ENCODE measurements around the gene THRB. TPM values are rescaled to one million over a fixed set of nuclear protein-coding genes. Genes with fewer than 3 reads are reported as not detected.

Gene THRB
- total RNA-seq, 4 donors from 2014 or later: 9.8 to 52.4 (median 31.3) TPM

DNA sequence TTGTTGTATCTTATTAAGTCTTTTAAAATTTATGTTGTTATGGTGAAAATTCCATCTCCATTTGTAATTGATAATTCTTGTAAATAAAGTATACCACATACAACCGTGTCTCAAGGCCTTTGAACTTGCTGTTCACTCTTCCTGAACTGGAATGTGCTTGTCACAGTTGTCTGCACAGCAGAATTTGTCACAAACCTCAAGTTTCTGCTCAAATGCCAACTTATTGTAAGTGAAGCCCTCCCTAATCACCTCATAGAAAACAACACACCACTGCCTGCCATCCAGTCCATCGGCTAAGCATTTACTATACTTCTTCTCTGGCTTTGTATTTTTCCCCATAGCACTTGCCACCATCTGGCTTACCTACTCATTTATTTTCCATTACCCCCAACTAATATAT, 192.3 kb downstream of the THRB start:
- TF ChIP-seq EP300 (IDR thresholded peaks at IDR 0.05; ENCODE audit: low read depth) (no peak), POLR2A (IDR thresholded peaks at IDR 0.05) (no peak), POLR2AphosphoS5 (IDR thresholded peaks at IDR 0.05) (no peak)
- TF ChIP-seq, protein P1, sequence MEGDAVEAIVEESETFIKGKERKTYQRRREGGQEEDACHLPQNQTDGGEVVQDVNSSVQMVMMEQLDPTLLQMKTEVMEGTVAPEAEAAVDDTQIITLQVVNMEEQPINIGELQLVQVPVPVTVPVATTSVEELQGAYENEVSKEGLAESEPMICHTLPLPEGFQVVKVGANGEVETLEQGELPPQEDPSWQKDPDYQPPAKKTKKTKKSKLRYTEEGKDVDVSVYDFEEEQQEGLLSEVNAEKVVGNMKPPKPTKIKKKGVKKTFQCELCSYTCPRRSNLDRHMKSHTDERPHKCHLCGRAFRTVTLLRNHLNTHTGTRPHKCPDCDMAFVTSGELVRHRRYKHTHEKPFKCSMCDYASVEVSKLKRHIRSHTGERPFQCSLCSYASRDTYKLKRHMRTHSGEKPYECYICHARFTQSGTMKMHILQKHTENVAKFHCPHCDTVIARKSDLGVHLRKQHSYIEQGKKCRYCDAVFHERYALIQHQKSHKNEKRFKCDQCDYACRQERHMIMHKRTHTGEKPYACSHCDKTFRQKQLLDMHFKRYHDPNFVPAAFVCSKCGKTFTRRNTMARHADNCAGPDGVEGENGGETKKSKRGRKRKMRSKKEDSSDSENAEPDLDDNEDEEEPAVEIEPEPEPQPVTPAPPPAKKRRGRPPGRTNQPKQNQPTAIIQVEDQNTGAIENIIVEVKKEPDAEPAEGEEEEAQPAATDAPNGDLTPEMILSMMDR (IDR thresholded peaks at IDR 0.05): no peak
- intact Hi-C loops (cut with DNase I; ENCODE audit: low total_unique reads): no loop called here
- Histone ChIP-seq H3K4me1 (peaks cover 3 to 17% (median 9%) of the 10 kb centered on the region in 4 donors), H3K27me3 (no peaks in the 10 kb centered on the region), H3K4me3 (no peak overlapping the region), H3K36me3 (no peaks in the 10 kb centered on the region), H3K9me3 (no peaks in the 10 kb centered on the region), H3K27ac (no peak overlapping the region)
- DNase-seq: no peak
- in situ Hi-C loops (cut with MboI; ENCODE audit: low pct_ligation_motif_present in 1 of 4, low pct_unique_long_range_greater_than_20kb in 1 of 4, low sequenced_read_pairs in 3 of 4): no loop called here
- 76% methylated on average over 2 of the region's 2 CpGs for WGBS, 2 donors (ENCODE audit: low coverage in 1 of 2)

- no peak overlapping the region for H3K4me3 ChIP-seq
- H3K36me3 ChIP-seq: no peaks in the 10 kb centered on the region
- H3K27ac ChIP-seq: no peak overlapping the region
- intact Hi-C loops (cut with DNase I; ENCODE audit: low total_unique reads) (no loop called here), in situ Hi-C loops (cut with MboI; ENCODE audit: low pct_ligation_motif_present in 1 of 4, low pct_unique_long_range_greater_than_20kb in 1 of 4, low sequenced_read_pairs in 3 of 4) (no loop called here)
- no peaks in the 10 kb centered on the region for H3K27me3 ChIP-seq
- TF ChIP-seq POLR2AphosphoS5 (IDR thresholded peaks at IDR 0.05): no peak
- TF ChIP-seq, protein P1 (IDR thresholded peaks at IDR 0.05): no peak
- no peak for TF ChIP-seq EP300 (IDR thresholded peaks at IDR 0.05; ENCODE audit: low read depth)
- no peak for TF ChIP-seq POLR2A (IDR thresholded peaks at IDR 0.05)
- no peak for DNase-seq
- H3K4me1 ChIP-seq: peaks cover 2 to 16% (median 8%) of the 10 kb centered on the region in 4 donors
- 82 to 86% methylated on average over 2 of the region's 2 CpGs for WGBS, 2 donors (ENCODE audit: low coverage in 1 of 2)
- H3K9me3 ChIP-seq: no peaks in the 10 kb centered on the region
These were observed 193.7 kb downstream of the THRB start for GRCh38 chr3:24300949-24301348.

GRCh38 chr3:24299806-24300626, 194.6 kb downstream of the THRB start:
- H3K4me3 ChIP-seq: no peak overlapping the region
- H3K4me1 ChIP-seq: peaks cover 0 to 13% (median 8%) of the 10 kb centered on the region in 4 donors
- H3K36me3 ChIP-seq: no peaks in the 10 kb centered on the region
- intact Hi-C loops (cut with DNase I; ENCODE audit: low total_unique reads) (loop anchor here (10.0 kb wide), 1 partner anchor 75 kb away; no protein-coding TSS in a partner anchor), in situ Hi-C loops (cut with MboI; ENCODE audit: low pct_ligation_motif_present in 1 of 4, low pct_unique_long_range_greater_than_20kb in 1 of 4, low sequenced_read_pairs in 3 of 4) (no loop called here)
- no peak for TF ChIP-seq EP300 (IDR thresholded peaks at IDR 0.05; ENCODE audit: low read depth)
- TF ChIP-seq, protein P1 (IDR thresholded peaks at IDR 0.05): no peak
- no peak for TF ChIP-seq POLR2A (IDR thresholded peaks at IDR 0.05)
- TF ChIP-seq POLR2AphosphoS5 (IDR thresholded peaks at IDR 0.05): no peak
- WGBS, 2 donors (ENCODE audit: low coverage in 1 of 2): 57 to 74% methylated on average over 5 to 6 of the region's 6 CpGs
- peak overlapping the region in 1 of 4 donors; percentile 5 for H3K27ac ChIP-seq
- no peaks in the 10 kb centered on the region for H3K9me3 ChIP-seq
- DNase-seq: no peak
- H3K27me3 ChIP-seq: no peaks in the 10 kb centered on the region

- H3K27ac ChIP-seq: no peak overlapping the region
- peaks cover 0 to 13% (median 8%) of the 10 kb centered on the region in 4 donors for H3K4me1 ChIP-seq
- no peak for DNase-seq
- no peaks in the 10 kb centered on the region for H3K27me3 ChIP-seq
- H3K4me3 ChIP-seq: no peak overlapping the region
- intact Hi-C loops (cut with DNase I; ENCODE audit: low total_unique reads) (loop anchor here (10.0 kb wide), 1 partner anchor 75 kb away; no protein-coding TSS in a partner anchor), in situ Hi-C loops (cut with MboI; ENCODE audit: low pct_ligation_motif_present in 1 of 4, low pct_unique_long_range_greater_than_20kb in 1 of 4, low sequenced_read_pairs in 3 of 4) (no loop called here)
- no peaks in the 10 kb centered on the region for H3K9me3 ChIP-seq
- 17 to 31% methylated on average over 1 of the region's 1 CpG for WGBS, 2 donors (ENCODE audit: low coverage in 1 of 2)
- TF ChIP-seq EP300 (IDR thresholded peaks at IDR 0.05; ENCODE audit: low read depth): no peak
- TF ChIP-seq, protein P1 (IDR thresholded peaks at IDR 0.05): no peak
- TF ChIP-seq POLR2A (IDR thresholded peaks at IDR 0.05): no peak
- no peak for TF ChIP-seq POLR2AphosphoS5 (IDR thresholded peaks at IDR 0.05)
- H3K36me3 ChIP-seq: no peaks in the 10 kb centered on the region
These were observed 195.3 kb downstream of the THRB start for GRCh38 chr3:24299246-24299805.
